Testis (tissue), 3 donors: ENCODE data around the gene CLPTM1L. TPM values are rescaled to one million over a fixed set of nuclear protein-coding genes. Genes with fewer than 3 reads are reported as not detected.
"Not testable (repeated sequence)": the region's sequence is repeated elsewhere in the genome, so short reads cannot be mapped to it uniquely, and the experiment has no call there.

Experiments used
- DNase-seq: peaks from one replicate; pipeline ENCODE4 v3.0.0-alpha.2; 2019
- H3K27ac ChIP-seq, 2 donors: fragments of 200-600 bp; sonication (generic); one replicate each; pipeline ENCODE4 v1.5.1; 2019
- H3K27me3 ChIP-seq: fragments of 200-600 bp; sonication (generic); one replicate; pipeline ENCODE4 v1.5.1; 2019
- H3K36me3 ChIP-seq: fragments of 200-600 bp; sonication (generic); one replicate; pipeline ENCODE4 v1.5.1; 2017; ENCODE audit warnings: low read depth; ENCODE audit errors: missing control alignments
- H3K4me1 ChIP-seq: fragments of 200-600 bp; sonication (generic); one replicate; pipeline ENCODE4 v1.5.1; 2019
- H3K4me3 ChIP-seq, 2 donors: fragments of 200-600 bp; sonication (generic); one replicate each; pipeline ENCODE4 v1.5.1; 2017 to 2019
- H3K9me3 ChIP-seq: fragments of 200-600 bp; sonication (generic); one replicate; pipeline ENCODE4 v1.5.1; 2017
- CTCF ChIP-seq, 3 experiments: fragments of 450-650 bp in 2 of 3; fragments of 200-600 bp in 1 of 3; sonication (generic) in 1 of 3; IDR thresholded peaks; one replicate each; pipeline ENCODE4 v1.5.1; 2016 to 2019; ENCODE audit warnings: antibody characterized with exemption in 3 of 3, mild to moderate bottlenecking in 2 of 3, moderate library complexity in 1 of 3
- POLR2A ChIP-seq: fragments of 450-650 bp; IDR thresholded peaks from one replicate; pipeline ENCODE4 v1.6.1; 2017; ENCODE audit warnings: antibody characterized with exemption, mild to moderate bottlenecking, moderate library complexity
- WGBS, 2 donors: methylation state at CpG; one replicate each; pipeline ENCODE4 v1.1.5; 2018; 5-methylcytosine and 5-hydroxymethylcytosine counted together
- intact Hi-C: fragments of 100-400 bp; cut with DNase I; formaldehyde crosslinking; loops from one replicate; pipeline ENCODE4 v1.15.1; 2023; ENCODE audit warnings: low total_unique reads
- polyA plus RNA-seq: library from polyadenylated mRNA; stranded (reverse); fragments of 350-450 nt; fragmentation: Illumina TruSeq; extraction: RNeasy Lipid Tissue Mini Kit (QIAGEN cat#74804); gene quantifications from one replicate; pipeline ENCODE4 v1.2.3, GENCODE V29; 2014; ENCODE audit warnings: low read depth, low replicate concordance; ENCODE audit not compliant: insufficient read depth
- total RNA-seq, 2 donors: library from RNA; depleted of rRNA; stranded (reverse); fragments of >200 nt; gene quantifications; one replicate each; pipeline ENCODE4 v1.2.3, GENCODE V29; 2016

The CLPTM1L gene
- total and polyA plus RNA-seq, 3 donors from 2014 or later: 148 to 170 (median 150) TPM

GRCh38 chr5:1363160-1363559 is 18.3 kb upstream of the CLPTM1L start:
- intact Hi-C loops: no loop called here
- Histone ChIP-seq H3K9me3 (no peaks in the 10 kb centered on the region), H3K4me1 (no peaks in the 10 kb centered on the region), H3K4me3 (no peak overlapping the region), H3K36me3 (no peaks in the 10 kb centered on the region), H3K27ac (no peak overlapping the region), H3K27me3 (no peaks in the 10 kb centered on the region)
- WGBS, 2 donors: 65 to 81% methylated on average over 6 of the region's 6 CpGs
- no peak for DNase-seq
- no peak for TF ChIP-seq POLR2A
- TF ChIP-seq CTCF (IDR thresholded peaks at IDR 0.05): no peak

GRCh38 chr5:1362242-1363015 is 17.5 kb upstream of the CLPTM1L start:
- TF ChIP-seq CTCF (IDR thresholded peaks at IDR 0.05) (no peak), POLR2A (no peak)
- no peak overlapping the region for H3K27ac ChIP-seq
- H3K36me3 ChIP-seq: no peaks in the 10 kb centered on the region
- no peak overlapping the region for H3K4me3 ChIP-seq
- no peaks in the 10 kb centered on the region for H3K9me3 ChIP-seq
- no peak for DNase-seq
- H3K27me3 ChIP-seq: no peaks in the 10 kb centered on the region
- WGBS, 2 donors: 79 to 86% methylated on average over 29 of the region's 29 CpGs
- H3K4me1 ChIP-seq: no peaks in the 10 kb centered on the region
- intact Hi-C loops: no loop called here

GRCh38 chr5:1360861-1361260 is 16.0 kb upstream of the CLPTM1L start:
- Histone ChIP-seq H3K27ac (no peak overlapping the region), H3K4me1 (no peaks in the 10 kb centered on the region), H3K9me3 (no peaks in the 10 kb centered on the region), H3K4me3 (no peak overlapping the region), H3K36me3 (no peaks in the 10 kb centered on the region), H3K27me3 (no peaks in the 10 kb centered on the region)
- no peak for DNase-seq
- TF ChIP-seq POLR2A: no peak
- TF ChIP-seq CTCF (IDR thresholded peaks at IDR 0.05): no peak
- 80 to 88% methylated on average over 4 of the region's 4 CpGs for WGBS, 2 donors
- intact Hi-C loops: no loop called here

GRCh38 chr5:1360367-1360766 is 15.5 kb upstream of the CLPTM1L start:
- H3K4me1 ChIP-seq, H3K27ac ChIP-seq, DNase-seq, H3K27me3 ChIP-seq, H3K9me3 ChIP-seq, H3K4me3 ChIP-seq, intact Hi-C loops, H3K36me3 ChIP-seq: not testable (repeated sequence)
- 87 to 91% methylated on average over 7 of the region's 7 CpGs for WGBS, 2 donors

GRCh38 chr5:1359713-1360112 is 14.8 kb upstream of the CLPTM1L start:
- no peak overlapping the region for H3K4me3 ChIP-seq
- intact Hi-C loops: no loop called here
- no peak for DNase-seq
- no peak overlapping the region for H3K27ac ChIP-seq
- 88 to 91% methylated on average over 11 of the region's 11 CpGs for WGBS, 2 donors
- H3K36me3 ChIP-seq: no peaks in the 10 kb centered on the region
- H3K27me3 ChIP-seq: no peaks in the 10 kb centered on the region
- H3K4me1 ChIP-seq: no peaks in the 10 kb centered on the region
- no peaks in the 10 kb centered on the region for H3K9me3 ChIP-seq
- TF ChIP-seq POLR2A: no peak
- TF ChIP-seq CTCF (IDR thresholded peaks at IDR 0.05): no peak
